HL-60/S4 treated with phorbol 12-myristate 13-acetate at 8.2 ng/mL for 4 days and 3 days (cell line): ENCODE results near the gene AKR1D1.
"Not testable (repeated sequence)": the region's sequence is repeated elsewhere in the genome, so short reads cannot be mapped to it uniquely, and the experiment has no call there.

Experiments used
- in situ Hi-C: fragments of 300-500 bp; cut with MboI; formaldehyde crosslinking; loops from 2 replicates; pipeline ENCODE4 v1.15.0; 2022; ENCODE audit warnings: low sequenced_read_pairs

The AKR1D1 gene

DNA sequence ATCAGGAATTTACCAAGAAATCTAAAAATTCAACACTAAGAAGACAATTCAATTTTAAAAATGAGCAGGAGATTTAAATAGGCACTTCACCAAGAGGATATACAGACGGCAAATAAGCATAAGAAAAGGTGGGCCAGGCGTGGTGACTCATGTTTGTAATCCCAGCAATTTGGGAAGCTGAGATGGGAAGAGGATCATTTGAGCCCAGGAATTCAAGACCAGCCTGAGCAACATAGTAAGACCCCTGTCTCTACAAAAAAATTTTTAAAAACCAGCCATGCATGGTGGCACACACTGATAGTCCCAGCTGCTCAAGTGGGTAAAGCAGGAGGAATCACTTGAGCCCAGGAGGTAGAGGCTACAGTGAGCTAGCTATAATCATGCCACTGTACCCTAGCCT, 3.5 kb upstream of the AKR1D1 start:
- in situ Hi-C loops, result no loop called here

DNA sequence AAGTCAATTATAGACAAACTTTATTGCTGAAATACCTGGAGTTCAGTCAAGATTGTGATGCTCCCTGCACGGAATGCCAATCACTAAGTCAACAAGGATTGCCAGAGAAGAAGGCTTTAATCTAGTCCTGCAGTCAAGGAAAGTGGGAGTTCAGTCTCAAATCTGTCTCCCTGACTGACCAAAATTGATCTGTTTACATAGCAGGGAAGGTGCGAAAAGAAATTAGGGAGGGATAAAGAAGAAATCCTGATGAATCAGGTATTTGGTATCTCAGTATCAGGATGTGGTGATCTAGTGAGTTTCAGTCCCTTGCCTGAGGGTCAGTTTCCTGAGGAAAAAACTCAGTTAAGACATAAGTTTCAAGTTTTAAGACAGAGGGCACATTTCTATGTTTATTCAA, 2.1 kb upstream of the AKR1D1 start:
- in situ Hi-C loops, result no loop called here

DNA sequence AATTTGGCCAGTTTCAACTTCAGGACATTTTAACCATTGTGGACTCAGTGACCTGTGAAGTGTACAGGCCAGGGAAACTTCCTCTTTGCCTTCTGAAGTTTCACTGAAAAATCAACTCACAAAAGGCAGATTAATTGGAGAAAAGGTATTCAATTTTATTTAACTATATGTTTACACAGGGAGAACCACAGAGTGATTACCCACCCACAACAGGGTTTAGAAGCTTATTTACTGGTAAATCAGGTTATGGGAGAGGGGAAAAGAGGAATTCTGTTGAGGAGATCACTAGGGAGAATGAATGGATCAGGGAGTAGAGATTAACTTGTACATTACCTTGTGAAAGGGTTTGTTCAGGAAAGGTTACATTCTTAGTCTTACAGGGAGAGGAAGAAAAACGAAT, 1.7 kb upstream of the AKR1D1 start:
- in situ Hi-C loops, result no loop called here

DNA sequence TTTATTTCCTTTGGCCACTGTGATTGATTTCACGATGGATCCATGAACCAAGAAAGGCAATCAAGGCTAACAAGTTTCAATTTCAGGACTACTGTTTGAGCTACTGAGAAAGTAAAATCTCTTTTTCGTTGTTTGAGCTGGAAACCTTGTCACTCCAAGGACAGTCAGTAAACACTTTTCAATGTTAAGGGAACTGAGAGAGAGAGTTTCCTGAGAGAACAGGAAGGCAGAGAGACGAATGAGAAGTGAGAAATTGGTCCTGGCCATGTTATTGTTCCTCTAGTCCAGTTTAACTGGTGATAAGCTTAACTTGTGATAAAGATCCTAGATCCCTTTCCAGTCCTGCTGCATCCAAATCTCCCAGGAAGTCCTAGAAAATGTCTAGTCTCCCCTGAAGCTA, 909 bp upstream of the AKR1D1 start:
- in situ Hi-C loops, result no loop called here

DNA sequence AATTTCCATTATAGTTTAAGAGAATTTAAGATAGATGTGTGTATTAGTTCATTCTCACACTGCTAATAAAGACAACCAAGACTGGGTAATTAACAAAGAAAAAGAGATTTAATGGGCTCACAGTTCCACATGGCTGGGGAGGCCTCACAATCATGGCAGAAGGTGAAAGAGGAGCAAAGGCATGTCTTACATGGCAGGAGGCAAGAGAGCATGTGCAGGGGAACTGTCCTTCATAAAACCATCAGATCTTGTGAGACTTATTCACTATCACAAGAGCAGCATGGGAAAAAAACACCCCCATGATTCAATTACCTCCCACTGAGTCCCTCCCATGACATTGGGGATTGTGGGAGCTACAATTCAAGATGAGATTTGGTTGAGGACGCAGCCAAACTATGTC, 473 bp upstream of the AKR1D1 start:
- in situ Hi-C loops, result not testable (repeated sequence)

DNA sequence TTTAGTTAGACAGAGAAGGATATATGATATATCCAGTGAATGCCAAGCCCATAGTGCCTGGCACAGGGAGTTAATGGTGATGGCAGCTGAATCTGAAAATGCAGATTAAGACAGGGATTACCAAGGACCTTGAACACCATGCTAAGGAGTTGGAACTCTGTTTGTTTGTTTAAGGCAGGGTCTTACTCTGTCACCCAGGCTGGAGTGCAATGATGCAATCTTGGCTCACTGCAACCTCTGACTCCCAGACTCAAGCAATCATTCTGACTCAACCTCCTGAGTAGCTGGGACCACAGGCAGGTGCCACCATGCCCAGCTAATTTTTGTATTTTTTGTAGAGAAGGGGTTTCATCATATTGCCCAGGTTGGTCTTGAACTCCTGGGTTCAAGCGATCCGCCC, 1.6 kb downstream of the AKR1D1 start:
- in situ Hi-C loops, result no loop called here

DNA sequence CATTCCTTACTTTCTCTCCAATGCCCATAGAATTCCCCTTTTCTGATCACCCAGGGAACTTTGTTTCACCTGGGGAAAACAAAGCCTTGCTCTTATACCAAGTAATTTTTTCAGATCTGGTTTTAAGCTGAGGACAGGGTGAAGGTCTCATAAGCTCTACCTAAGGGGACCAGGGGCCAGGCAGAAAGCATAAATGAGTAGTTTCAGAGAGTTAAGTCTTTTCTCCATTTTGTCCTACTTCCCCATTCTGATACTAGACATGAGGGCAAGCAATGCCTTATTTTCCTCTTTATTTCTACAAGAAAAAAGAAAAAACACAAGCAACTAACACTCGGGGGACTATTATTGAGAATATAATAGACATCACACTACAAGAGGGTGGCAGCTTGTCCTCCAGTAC, 2.9 kb downstream of the AKR1D1 start:
- in situ Hi-C loops, result no loop called here

DNA sequence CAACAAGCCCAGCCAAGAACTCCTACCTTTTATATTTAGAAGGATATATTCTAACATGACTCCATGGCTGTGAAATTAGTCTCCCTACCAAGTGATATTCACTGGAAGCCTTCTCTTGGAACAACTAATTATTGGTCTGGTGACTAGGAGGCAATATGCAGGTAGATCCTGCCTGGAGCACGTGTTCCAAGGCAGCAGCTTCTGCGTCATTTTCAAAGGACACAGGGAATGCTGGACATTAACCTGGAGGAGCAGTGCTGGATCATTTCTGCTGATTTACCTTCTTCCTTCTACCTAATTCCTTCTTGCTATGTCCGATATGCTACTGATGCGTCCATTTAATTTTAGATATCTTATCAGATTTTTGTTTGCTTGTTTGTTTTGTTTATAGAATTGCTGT, 5.6 kb downstream of the AKR1D1 start:
- in situ Hi-C loops, result no loop called here

DNA sequence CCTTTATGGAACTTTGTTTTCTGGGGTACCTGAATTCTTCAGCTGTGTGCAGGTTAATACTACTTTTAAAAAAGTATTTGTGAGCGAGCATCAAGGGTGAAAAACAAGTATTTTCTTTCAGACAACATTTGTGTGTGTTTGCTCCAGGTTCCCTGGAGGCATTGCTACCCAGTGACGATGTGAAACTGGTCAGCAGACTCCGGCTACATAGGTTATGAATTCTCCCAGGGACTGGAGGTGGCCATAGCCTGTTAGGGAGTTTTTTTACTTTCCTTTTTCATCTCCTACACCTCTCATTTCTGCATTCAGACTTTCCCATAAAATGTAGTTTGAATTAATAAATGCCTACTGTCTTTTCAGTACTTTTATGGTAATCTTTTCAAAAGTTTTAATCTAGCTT, 7.6 kb downstream of the AKR1D1 start:
- in situ Hi-C loops, result no loop called here

DNA sequence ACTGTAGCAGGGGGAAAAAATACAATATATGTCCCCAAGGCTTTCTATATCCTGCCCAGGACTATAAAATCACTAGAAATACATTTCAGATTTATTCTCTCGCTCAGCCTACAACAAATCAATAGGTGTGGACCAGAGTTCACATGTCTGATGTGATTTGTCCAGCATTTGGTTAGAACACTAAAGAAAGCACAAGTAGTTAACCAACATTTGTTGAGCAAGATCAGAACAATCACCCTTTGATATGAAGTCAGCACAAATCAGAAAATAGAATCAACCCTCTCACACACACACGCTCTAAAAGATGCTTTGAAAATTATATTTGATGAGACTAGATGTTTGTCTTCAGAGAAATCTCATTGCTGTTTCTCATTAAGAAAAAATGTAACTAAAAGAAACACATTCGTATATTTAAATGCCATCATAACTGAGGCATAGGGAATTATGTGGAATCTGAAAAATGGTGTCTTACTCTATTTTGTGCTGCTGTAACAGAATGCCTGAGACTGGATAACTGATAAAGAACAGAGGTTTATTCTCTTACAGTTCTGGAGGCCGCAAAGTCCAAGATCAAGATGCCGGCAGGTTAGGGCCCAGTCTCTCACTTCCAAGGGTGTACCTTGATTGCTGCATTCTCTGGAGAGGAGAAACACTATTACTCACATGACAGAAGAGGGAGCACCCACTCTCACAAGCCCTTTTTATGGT, 10.5 kb downstream of the AKR1D1 start:
- in situ Hi-C loops, result no loop called here

DNA sequence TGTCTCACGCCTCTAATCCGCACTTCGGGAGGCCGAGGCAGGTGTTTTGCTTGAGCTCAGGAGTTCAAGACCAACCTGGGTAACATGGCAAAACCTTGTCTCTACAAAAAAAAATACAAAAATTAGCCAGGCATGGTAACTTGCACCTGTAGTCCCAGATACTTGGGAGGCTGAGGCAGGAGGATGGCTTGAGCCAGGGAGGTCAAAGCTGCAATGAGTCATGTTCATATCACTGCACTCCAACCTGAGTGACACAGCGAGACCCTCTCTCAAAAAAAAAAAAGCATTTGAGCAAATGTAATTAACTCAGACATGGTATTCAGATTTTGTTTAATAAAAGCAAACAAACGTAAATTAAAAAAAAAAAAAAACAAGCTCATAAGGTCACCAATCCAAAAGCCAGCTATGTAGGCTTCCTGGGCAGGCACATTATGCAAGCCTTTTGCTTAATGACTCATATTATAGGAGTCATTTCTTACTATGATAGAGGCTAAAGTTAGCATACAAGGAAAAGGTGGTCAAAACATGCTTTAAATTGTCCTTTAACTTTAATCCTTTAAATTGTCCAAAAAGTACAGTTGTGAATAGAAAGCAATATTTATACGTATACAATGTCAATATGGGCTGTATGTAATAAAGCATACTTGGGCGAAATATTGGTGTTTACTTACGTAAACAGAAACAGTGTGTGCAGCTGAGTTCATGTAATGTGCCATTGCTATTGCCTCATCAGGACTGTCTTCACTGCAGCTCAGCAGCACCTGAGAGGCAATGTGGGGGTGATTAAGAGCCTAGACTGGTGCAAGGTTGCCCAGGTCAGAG, 13.0 kb downstream of the AKR1D1 start:
- in situ Hi-C loops, result no loop called here

DNA sequence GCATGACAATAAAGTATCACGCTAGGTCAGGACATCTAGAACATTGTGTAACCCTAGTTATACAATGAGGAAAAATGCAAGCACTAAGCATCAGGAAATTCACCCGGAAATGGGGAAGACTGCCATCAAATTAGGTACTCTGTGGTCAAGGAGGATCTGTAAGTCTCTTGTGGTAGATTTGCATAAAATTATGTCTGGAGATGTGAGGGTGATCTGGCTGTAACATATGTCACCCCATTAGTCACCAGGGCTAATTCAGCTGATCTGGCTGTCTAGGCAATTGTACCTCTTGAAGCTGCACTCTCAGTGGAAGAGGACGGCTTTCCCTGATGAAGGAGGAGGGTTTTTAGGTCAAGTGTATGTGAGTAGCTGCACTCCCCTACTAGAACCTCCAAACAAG, 14.8 kb downstream of the AKR1D1 start:
- in situ Hi-C loops, result no loop called here

DNA sequence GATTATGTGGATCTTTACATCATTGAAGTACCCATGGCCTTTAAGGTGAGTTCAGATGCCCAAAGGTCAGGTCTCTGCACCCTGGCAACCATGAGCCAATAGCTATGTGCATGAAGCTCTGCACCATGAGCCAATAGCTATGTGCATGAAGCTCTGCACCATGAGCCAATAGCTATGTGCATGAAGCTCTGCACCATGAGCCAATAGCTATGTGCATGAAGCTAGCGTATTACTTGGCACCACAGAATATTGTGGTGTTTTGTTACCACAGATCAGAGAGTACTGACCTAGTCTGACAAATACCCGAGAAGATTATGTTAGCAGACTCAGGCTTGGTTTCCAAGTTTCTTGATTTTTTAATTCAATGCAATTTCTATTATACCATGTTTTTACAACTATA, 15.6 kb downstream of the AKR1D1 start:
- in situ Hi-C loops, result not testable (repeated sequence)

DNA sequence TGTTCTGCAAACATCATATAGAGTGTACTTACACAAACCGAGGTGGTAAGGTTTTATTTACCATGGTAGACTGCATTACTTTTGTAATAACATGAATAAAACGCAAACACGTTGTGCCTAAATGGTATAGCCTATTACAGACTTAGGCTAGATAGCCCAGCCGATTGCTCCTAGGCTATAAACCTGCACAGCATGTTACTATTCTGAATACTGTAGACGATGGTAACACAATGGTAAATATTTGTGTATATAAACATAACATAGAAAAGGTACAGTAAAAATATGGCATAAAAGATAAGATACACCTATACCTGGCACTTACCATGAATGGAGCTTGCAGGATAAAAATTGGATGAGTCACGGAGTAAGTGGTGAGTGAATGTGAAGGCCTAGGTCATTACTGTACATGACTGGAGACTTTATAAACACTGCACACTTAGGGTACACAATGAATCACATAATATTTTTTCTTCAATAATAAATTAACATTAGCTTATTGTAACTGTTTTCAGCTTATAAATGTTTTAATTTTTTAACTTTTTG, 16.3 kb downstream of the AKR1D1 start:
- in situ Hi-C loops, result no loop called here

DNA sequence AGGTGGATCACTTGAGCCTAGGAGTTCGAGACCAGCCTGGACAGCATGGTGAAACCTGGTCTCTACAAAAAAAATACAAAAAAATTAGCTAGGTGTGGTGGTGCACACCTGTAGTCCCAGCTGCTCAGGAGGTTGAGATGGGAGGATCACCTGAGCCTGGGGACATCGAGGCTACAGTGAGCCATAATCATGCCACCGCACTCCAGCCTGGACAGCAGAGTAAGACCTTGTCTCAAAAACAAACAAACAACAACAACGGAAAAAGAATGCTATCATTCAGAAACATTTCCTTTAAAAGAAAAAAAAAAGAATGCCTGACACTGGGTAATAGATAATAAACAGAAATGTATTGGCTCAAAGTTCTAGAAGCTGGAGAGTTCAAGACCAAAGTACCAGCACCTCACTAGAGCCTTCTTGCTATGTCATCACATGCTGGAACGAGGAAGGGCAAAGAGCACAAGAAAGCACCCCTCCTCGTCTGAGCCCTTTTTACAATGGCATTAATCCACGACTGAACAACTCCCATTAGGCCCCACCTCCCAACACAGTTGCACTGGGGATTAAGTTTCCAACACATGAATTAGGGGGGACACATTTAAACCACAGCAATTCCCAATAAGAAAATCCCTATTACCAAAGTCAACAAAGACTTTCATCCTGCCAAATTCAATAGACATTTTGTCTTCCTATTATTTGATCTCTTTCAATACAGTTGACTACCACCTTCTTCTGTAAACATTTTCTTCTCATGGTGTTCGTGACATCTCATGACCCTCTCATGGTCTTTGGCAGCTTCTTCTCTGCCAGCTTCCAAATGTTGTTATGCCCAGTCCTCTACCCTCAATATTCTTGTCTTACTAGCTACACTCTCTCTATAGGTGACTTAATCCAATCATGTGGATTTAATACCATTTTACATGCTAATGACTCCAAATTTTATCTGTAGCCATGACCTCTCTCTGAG, 20.0 kb downstream of the AKR1D1 start:
- in situ Hi-C loops, result no loop called here

DNA sequence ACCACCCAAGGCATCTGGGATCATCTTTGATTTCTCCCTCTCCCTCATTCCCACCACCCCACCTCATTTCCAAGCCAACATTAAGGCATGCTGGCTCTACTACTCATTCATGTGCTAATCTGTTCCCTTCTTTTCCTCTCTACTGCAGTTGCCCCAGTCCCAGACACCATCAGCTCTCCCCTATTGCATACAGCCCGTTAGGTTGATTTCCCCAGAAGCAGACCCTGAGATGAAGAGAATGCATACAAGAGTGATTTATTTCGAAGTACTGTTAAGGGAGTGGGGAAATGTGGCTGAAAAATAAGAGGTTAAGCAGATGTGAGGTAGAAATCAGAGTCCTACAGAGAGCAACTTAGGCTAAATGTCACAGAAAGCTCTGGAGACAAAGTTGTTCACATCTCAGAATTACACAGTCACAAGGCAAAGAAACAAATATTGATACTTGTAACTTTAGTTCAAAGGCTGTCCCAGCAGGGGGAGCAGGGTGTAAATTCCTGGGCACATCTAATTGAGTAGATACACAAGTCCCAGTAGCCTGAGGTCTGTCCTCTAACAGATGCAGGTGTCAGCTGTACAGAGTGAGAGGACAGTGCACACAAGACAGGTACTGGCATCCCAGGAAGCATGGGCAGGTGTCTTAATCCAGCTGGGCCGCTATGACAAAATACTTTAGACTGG, 20.9 kb downstream of the AKR1D1 start:
- in situ Hi-C loops, result no loop called here

DNA sequence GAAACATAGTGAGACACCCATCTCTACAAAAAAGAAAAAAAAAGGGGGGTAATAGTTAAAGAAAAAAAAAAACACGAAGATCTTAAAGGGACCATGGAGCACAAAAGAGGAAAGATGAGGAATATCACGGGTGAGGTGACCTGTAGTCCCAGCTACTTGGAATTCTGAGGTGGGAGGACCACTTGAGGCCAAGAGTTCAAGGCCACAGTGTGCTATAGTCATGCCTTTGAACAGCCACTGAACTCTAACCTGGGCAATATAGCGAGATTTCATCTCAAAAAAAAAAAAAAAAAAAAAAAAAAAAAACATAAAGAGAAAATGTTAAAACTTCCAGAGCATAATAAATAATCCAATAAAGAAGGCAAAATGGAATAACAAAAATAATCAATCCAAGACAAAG, 23.6 kb downstream of the AKR1D1 start:
- in situ Hi-C loops, result no loop called here

DNA sequence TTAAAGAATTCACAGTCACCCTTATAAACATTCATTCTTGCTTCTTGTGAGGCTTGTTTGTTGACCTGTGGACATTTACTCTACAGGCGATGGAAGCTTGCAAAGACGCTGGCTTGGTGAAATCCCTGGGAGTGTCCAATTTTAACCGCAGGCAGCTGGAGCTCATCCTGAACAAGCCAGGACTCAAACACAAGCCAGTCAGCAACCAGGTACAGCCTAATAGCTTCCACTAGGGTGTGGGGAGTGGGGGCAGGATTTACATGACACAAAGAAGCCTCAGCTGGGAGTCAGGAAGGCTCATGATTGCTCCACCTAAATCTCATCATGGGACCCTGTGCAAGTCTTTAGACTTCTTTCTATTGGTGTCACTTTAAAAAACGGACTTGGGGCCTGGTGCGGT, 29.0 kb downstream of the AKR1D1 start:
- in situ Hi-C loops, result no loop called here

DNA sequence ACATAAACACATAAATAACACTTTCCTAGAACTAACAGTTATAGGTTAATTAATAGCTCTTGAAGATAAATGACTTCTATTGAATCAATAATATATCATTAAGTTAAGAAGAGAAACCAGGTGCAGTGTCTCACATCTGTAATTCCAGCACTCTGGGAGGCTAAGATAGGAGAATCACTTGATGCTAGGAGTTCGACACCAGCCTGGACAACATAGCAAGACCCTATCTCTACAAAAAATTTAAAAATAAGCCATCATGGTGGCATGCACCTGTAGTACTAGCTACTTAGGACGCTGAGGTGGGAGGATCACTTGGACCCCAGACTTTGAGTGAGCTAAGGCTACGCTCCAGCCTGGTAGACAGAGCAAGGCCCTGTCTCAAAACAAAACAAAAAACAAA, 38.8 kb downstream of the AKR1D1 start:
- in situ Hi-C loops, result no loop called here

DNA sequence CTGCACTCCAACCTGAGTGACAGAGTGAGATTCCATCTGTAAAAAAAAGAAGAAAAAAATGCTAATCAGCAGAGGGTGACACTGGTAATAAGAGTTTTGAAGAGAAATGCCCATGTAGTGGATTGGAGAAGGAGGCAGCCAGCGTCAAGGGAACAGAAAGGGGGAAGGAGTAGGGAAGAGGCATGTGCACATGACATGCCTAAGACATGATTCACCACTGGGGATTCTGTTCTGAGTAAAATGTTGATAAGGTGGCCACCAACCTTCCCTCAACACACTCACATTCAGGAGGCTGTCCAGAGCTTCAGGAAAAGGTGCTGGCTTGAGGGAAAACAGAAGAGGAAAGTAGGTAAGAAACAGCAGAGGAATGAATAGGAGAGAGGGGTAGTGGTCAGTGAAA, 39.9 kb downstream of the AKR1D1 start:
- in situ Hi-C loops, result no loop called here

DNA sequence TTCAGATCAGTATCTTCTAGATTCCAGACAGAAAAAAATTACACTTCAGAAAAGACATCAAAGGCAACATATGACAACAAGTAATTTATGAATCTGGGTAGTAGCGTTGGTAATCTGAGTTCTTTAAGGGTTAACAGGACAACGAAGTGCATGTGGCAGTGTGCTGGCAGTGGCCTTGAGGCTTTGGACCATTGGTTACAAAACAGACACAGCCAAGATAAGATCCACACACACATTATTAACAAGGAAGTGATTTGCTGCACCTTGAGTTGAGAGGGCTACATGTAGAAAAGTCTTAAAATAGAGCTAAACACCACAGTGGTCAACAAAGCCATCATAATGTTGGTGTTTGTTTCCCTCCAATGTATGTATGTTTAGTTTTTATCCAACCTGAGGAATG, 40.6 kb downstream of the AKR1D1 start:
- in situ Hi-C loops, result no loop called here
